GM21825 (cell line): ENCODE measurements around the gene SLC17A9.
"Not testable (repeated sequence)": the region's sequence is repeated elsewhere in the genome, so short reads cannot be mapped to it uniquely, and the experiment has no call there.

Source experiments
- ATAC-seq: cut with Tn5 transposase; IDR thresholded peaks from one replicate; pipeline ENCODE4 v1.9.1; 2021; ENCODE audit warnings: mild to moderate bottlenecking, moderate library complexity; ENCODE audit not compliant: unreplicated experiment

Gene SLC17A9

GRCh38 chr20:62955519-62956386 is 3.2 kb downstream of the SLC17A9 start:
- ATAC-seq, result no peak

DNA sequence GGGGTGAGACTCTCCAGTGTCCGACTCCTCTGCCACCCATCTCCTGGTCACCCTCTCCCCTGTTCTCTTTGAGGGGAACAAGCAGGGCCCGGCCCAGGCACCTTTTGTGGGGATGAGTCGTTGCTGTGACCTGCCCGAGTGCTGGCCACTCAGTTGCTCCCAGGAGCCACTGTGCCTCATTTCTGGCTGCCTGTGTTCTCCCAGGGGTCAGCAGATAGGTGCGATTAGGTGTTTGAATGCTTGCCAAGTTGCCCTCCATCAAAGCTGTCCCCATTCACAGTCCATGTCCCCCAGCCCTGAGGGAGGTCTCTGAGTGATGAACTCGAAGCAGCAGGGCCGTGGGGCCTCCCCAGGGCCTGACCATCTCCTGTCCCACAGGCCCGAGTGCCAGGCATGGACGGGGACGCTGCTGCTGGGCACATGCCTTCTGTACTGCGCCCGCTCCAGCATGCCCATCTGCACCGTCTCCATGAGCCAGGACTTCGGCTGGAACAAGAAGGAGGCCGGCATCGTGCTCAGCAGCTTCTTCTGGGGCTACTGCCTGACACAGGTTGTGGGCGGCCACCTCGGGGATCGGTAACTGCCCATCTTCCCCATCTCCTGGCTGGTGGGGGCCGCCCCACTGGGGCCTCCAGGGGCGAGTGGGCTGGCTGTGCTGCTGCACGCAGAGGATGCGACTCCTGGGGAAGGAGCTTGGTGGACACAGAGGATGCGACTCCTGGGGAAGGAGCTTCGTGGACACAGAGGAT is 4.1 kb downstream of the SLC17A9 start:
- ATAC-seq, result no peak

- ATAC-seq, result no peak
Observed at GRCh38 chr20:62957136-62958117, 4.9 kb downstream of the SLC17A9 start.

GRCh38 chr20:62958388-62959100 is 6.0 kb downstream of the SLC17A9 start:
- no peak for ATAC-seq

- no peak for ATAC-seq
Observed at GRCh38 chr20:62959101-62959971, 6.8 kb downstream of the SLC17A9 start.

DNA sequence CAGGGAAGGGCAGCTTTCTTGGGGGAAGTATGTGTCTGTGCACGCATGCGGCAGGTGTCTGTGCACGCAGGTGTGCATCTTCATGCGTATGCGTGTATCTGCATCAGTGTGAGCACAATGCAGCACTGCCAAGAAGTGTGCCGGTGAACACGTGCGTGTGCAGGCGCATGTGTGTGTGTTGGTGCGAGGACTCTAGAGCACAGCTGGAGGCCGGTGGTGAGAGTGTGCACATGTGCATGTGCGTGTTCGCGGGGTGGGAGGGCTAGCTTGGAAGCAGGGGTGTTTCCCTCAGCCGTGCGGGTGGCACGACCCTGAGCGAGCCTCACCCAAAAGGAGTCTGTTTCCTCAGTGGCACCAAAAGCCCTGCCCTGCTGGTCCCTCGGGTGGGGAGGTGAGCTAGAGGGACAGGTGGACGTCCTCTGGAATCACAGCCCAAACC is 7.5 kb downstream of the SLC17A9 start:
- ATAC-seq, result no peak

DNA sequence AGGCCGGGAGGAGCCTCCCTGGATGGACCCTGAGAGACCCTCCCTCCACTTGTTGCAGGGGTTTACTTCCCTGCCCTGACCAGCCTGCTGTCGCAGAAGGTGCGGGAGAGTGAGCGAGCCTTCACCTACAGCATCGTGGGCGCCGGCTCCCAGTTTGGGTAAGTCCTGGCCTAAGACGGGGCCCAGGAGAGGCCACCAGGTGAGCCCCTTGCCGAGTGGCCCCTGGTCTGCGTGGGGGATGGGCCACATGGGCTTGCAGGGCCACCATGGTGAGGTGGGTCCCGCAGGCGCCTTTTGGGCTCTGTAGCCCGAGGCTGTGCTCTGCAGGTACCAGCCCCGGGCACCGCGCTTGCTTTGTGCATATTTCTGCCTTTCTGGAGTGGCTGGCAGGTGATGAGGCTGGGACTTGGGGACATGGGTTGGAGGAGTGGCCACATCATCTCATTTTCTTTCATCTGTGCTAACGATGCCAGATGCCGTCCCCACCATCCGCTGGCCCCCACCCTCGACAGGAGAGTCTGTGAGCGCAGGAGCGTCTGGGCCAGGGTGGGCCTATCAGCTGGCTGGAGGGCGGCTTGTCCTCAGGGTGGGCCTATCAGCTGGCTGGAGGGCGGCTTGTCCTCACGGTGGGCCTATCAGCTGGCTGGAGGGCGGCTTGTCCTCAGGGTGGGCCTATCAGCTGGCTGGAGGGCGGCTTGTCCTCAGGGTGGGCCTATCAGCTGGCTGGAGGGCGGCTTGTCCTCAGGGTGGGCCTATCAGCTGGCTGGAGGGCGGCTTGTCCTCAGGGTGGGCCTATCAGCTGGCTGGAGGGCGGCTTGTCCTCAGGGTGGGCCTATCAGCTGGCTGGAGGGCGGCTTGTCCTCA is 8.2 kb downstream of the SLC17A9 start:
- not testable (repeated sequence) for ATAC-seq

- ATAC-seq, result no peak
Observed at GRCh38 chr20:62961310-62961783, 8.8 kb downstream of the SLC17A9 start.

DNA sequence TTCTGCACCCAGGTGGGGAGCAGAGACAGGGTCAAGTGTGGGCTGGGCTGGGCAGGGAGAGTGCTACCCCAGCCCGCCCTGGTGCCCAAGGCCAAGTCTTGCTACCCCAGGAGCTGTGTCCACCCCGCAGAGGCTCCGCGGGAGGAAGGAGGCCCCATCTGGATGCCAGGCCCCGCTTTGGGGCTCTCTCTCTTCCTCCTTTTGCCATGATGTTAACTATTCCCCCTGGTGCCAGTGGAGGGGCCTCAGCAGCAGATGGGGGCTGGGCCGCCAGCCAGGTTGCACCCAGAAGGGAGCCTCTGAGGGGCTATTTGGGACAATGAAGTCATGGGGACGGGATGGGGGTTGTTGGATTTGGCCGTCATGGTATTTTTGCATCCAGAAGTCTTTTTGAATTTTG is 9.3 kb downstream of the SLC17A9 start:
- ATAC-seq, result no peak

DNA sequence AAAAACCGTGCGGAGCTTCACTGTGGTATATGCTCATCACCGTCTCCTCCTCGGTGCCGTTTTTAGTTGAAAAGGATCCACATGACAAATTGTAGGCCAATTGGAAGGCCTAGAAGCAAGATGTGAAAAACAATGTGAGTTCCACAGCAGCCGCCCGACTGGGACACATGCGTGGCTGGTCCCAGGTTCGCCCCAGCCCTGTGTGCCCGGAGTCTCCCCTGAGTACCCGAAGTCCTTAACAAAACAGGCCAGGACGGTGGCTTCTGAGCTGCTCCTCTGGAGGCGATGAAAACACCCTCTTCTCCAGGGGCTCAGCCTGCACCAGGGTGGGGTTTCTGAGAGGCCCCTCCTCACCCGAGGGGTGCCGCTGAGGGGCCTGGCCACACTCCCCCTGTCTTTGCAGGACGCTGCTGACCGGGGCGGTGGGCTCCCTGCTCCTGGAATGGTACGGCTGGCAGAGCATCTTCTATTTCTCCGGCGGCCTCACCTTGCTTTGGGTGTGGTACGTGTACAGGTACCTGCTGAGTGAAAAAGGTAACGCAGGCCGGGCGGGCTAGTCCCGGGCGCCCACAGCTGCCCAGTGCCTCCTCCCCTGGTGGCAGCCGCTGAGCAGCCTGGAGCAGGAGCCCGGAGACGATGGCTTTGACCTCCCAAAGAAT is 9.8 kb downstream of the SLC17A9 start:
- no peak for ATAC-seq

DNA sequence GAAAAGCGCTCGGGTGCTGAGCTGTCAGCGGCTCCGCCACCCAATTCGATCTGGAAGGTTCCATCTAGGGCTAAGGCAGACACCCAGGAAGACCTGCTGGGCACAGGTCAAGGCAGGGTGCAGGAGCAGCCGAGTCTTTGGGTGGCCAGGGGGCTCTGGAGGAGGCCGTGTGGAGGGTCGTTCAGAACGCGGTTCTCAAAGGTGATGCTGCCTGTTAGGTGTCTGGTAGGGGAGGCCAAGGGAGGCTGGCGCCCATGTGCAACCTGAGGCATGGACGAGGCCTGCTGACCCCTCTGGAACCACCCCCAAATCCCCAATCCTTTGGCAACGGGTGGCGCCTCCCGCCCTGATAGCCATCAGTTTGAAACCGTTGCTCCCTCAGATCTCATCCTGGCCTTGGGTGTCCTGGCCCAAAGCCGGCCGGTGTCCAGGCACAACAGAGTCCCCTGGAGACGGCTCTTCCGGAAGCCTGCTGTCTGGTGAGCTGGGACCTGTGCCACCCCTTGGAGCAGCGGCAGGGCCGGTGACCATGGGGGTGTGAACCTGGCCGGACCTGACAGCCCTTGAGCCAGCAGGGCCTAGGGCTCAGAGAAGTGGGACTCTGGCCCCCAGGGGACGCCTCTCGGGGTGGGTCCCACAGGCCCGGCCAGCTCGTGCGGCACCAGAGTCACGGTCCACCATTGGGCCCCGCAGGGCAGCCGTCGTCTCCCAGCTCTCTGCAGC is 10.5 kb downstream of the SLC17A9 start:
- no peak for ATAC-seq

DNA sequence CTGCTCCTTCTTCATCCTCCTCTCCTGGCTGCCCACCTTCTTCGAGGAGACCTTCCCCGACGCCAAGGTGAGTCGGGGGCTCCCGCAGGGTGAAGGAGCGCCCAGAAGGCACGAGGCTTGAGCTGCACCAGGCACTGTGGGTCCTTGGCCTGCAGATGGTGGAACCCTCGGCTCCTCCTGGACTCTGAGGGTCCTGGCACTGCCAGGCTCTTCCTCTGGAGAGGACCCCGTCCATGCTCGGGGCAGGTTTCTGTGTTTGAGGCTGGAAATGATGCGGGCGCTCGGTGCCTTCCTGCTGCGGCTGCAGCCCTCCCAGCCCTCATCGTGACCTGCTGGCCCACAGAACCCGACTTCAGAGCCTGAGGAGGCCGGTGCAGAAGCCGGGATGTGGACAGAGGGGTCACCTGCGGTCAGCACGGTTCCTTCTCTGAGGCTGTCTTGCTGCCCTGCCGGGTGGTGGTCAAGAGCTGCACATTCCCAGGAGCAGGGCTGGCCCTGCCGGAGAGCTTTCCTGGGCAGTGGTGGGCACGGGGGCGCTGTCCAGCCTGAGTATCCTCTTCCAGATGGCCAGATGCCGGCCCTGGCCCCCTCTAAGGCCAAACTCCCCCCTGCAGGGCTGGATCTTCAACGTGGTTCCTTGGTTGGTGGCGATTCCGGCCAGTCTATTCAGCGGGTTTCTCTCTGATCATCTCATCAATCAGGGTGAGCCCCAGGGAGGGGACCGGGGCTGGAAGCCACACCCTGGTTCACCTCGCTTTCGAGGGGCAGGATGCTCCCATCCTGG is 11.3 kb downstream of the SLC17A9 start:
- no peak for ATAC-seq

DNA sequence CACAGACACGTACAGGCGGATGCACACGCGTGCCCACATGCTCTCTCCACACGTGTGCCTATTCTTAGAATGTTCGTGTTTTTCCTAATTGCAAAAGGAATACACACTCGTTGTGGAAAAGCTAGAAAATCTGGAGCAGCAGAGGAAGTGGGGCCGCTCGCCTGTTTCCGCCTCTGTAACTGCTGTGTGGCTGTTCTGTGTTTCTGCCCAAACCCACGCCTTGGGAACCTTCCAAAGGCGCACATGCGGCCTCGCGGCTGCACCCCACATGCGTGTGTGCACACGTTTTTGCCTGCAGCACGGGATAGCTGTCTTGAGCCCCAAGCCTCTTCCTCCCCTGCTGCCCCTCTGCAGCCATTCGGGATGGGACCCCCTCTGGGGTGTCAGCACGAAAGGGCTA is 12.2 kb downstream of the SLC17A9 start:
- ATAC-seq, result no peak

- no peak for ATAC-seq
Observed at GRCh38 chr20:62965363-62965771, 12.9 kb downstream of the SLC17A9 start.

DNA sequence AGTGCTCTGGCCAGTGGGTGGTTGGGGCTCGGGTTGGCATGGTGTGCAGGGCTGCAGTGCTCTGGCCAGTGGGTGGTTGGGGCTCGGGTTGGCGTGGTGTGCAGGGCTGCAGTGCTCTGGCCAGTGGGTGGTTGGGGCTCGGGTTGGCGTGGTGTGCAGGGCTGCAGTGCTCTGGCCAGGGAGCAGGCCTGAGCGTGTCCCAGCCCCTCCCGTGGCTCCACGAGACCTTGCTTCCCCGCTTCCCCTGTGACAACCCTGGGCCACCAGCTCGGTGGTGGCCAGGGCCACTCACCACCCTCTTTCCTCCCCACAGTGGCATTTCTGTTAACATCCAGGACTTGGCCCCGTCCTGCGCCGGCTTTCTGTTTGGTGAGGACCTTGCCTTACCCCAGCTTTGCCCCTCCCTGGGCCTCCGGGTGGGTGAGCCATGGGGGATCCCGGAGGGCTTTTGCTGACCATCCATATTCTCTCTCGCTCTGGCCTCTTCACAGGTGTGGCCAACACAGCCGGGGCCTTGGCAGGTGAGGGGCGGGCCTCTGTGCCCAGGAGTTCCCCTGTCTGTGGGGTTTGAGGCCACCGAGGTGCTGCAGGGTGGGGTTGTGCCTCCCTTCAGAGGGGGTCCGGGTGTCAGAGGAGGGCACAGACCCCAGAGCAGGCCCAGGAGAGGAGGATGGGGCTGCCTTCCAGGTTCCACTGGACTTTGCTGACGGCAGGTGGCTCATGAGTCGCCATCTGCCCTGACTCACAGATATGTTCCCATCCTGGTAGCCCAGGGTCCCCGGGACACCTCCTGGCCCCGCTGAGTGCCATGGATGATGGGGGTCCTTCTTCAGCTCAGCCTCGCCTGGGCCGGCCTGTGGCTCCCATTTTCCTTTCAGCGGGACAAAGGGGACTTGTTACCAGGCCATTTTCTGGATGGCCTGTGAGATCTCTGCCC is 14.0 kb downstream of the SLC17A9 start:
- ATAC-seq, result no peak
